Stimulated activated naive CD4-positive, alpha-beta T cell treated with Interleukin-2 at 50 U/mL for 16 hours (primary cell): Measurements from ENCODE around the gene CCNE1.
"Not testable (repeated sequence)": the region's sequence is repeated elsewhere in the genome, so short reads cannot be mapped to it uniquely, and the experiment has no call there.

Experiments used
- DNase-seq: peaks from one replicate; lab custom pipeline; 2025; lab: John Stamatoyannopoulos, UW

The CCNE1 gene

DNA sequence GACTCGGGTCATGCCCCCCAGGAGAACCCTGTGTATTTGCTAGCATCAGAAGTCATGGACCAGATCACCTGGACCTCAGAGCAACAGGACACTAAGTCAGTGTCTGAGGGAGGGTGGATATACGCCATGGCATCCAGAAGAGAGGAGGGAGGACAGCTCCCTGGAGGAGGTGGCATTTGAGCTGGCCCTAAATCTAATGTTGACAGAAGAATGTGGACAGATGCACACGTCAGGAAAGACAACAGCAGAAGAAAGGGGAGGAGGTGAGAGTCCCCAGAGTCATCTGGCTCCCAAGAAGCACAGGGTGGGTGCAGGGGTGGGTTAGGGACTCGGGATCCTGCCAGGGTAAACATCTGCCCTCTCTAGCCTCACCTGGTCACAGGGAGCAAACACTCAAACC is 24.5 kb upstream of the CCNE1 start:
- DNase-seq: no peak

DNA sequence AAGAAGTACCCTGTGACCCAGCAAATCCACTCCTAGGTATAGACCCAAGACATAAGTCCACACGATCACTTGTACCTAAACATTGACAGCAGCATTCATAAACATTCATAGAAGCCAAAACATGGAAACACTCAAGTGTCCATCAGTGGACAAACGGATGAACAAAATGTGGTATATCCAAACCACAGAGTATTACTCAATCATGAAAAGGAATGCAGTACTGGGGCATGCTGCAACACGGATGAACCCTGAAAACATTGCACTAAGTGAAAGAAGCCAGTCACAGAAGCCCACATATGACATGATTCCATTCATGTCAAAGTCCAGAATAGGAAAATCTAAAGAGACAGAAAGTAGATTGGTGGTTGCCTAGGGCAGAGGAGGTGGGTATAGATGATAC is 22.8 kb upstream of the CCNE1 start:
- no peak for DNase-seq

DNA sequence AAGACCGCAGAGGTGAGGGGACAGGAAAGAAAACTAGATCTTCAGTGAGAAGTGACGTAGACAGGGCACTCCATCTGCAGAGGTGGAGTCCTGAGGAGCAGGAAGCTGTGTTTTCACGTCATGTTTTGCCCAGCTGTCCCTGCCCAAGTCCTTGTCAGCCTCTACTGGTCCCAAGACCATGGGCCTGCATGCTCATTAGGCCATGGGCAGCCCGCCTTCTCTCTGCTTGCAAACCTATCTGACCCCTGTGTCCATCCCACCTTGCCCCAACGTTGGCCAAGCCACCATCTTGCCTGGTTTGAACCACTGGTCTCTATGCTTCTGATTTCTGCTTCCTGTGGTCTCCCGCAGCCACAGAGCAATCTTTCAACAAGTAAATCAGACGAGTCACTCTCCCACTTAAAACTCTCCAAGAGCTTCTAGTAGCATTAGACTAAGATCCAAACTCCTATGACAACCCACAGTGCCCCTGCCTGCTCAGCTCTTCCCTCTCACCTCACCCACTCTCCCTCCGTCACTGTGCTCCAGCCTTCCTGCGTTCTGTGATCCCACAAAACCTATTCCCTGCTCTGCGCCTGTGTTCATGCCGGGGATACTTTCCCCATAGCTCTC is 18.6 kb upstream of the CCNE1 start:
- DNase-seq: no peak

DNA sequence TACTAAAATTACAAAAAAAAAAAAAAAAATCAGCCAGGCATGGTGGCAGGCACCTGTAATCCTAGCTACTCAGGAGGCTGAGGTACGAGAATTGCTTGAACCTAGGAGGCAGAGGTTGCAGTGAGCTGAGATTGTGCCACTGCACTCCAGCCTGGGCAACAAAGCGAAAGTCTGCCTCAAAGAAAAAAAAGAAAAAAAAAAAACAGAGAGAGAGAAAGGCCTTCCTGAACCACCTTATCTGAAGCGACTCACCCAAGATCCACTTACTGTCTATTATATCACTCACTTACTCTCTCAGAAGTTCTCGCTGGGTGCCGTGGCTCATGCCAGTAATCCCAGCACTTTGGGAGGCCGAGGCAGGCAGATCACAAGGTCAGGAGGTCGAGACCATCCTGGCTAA is 17.3 kb upstream of the CCNE1 start:
- DNase-seq: not testable (repeated sequence)

DNA sequence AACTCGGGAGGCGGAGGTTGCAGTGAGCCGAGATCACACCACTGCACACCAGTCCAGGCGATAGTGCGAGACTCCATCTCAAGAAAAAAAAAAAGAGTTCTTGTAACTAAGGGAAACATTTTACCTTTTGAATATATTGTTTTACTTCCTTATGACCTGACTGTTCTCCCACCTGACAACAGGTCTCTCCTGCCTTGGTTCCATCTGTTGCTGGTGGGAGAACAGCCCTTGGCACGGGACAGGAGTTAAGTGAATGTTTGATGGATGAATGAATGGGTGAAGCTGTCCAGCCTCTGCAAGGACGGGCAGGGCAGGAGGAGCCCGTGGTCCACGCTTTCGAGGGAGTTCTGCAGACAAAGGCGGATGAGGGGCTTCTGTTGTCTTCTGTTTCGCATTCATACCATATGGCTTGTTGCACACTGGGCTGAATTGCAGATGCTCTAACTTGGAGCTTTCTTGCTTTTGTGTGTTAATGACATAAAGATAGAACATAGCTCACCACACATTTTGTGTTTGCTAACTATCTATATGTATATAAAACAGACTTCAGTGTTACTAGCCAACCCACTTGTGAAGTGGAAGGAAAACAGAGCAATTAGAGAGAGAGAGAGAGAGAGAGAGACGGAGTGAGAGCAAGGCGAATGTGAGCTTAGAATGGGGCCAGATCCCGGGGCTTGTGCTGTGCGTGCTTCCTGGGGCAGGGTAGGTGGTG is 16.2 kb upstream of the CCNE1 start:
- no peak for DNase-seq

DNA sequence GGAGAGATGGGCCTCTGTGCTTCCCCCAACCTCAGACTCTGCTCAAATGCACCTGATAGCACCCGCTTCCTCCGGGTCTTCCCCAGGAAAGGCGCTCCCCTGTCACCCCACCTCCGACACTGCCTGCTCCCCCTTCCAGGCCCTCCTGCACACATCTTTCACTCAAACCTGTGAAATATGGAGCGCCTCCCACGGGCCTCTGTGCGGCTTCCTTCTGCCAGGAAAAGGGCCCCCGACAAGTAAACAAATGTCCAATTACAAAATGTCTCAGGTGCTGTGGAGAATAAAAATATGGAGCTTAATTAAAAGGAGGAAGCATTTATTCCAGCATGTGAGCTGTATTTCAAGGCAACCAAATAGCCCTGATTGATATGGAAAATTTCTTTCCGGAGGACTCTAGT is 15.6 kb upstream of the CCNE1 start:
- no peak for DNase-seq

DNA sequence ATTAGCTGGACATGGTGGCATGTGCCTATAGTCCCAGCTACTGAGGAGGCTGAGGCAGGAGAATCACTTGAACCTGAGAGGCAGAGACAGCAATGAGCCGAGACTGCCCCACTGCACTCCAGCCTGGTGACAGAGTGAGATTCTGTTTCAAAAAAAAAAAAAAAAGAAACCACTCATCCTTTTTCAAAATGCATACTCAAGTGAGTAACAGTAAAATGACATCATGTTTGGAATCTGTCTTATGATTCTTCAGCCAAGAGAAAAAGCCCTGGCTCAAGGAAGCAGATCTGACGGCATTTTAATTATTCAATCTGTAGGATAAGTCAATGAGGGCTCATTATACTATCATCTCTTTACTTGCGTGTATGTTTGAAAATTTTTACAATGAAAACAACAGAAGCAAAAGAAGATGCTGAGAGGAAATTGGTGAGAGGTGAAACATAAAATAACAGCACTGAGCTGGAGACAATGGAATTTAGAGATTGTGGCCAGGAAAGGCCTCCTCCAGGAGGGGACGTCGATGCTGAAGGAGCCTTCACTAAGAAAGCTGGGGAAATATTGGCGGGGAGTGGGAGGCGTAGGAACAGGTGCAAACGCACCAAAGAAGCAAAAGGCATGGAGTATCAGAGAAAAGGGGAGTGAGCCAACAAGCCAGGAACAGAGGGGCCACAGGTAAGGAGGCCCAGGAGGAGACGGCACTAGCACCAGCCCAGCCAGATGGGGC is 12.9 kb upstream of the CCNE1 start:
- no peak for DNase-seq

DNA sequence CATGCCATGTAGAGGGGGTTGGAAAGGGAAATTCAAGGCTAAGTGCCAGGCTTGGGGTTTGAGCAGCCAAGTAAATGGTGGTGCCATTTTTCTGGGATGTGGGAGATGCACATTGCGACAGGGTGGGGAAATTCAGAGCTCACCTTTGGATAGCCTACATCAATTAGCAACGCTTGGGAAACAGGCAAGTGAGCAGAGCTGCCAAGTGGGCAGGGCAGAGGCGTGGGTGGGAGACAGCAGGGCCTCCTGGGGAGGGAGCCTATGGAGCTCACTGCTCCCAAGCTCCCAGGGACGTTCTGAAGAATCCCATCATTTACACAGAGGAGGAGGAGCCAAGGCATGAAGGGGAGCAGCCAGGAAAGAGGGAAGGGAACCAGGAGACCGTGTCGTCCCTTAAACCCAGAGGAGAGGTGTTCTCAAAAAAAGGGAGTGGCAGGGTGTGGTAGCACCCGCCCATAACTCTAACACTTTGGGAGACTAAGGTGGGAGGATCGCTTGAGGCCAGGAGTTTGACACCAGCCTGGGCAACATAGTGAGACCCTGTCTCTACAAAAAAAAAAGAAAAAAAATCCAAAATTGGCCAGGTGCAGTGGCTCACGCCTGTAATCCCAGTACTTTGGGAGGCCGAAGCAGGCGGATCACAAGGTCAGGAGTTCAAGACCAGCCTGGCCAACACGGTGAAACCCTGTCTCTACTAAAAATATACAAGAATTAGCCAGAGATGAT is 11.5 kb upstream of the CCNE1 start:
- no peak for DNase-seq

DNA sequence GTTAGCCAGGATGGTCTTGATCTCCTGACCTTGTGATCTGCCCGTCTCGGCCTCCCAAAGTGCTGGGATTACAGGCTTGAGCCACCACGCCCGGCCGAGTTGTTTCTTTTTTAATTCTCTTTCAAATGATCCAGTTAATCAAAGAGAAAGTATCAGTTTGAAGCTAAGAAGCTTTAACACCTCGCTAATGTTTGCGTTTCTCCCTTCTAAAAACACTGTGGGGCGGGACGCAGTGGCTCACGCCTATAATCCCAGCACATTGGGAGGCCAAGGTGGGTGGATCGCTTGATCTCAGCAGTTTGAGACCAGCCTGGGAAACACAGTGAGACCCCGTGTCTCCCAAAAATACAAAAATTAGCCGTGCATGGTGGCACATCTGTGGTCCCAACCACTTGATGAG is 7.8 kb upstream of the CCNE1 start:
- DNase-seq: not testable (repeated sequence)

DNA sequence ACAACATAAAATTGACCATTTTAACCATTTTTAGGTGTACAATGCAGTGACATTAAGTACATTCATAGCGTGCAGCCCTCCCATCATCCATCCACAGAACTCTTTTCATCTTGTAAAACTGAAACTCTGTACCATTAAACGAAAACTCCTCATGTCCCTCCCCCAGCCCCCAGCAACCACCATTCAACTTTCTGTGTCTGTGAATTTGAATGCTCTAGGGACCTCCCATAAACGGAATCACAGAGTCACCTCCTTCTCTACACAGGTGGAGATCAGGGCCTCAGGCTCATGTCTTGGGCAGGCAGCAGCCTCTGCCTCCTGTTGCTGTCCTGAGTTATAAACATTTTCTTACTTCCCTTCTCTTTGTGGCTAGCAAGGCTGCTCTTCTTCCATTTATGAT is 7.3 kb upstream of the CCNE1 start:
- no peak for DNase-seq

DNA sequence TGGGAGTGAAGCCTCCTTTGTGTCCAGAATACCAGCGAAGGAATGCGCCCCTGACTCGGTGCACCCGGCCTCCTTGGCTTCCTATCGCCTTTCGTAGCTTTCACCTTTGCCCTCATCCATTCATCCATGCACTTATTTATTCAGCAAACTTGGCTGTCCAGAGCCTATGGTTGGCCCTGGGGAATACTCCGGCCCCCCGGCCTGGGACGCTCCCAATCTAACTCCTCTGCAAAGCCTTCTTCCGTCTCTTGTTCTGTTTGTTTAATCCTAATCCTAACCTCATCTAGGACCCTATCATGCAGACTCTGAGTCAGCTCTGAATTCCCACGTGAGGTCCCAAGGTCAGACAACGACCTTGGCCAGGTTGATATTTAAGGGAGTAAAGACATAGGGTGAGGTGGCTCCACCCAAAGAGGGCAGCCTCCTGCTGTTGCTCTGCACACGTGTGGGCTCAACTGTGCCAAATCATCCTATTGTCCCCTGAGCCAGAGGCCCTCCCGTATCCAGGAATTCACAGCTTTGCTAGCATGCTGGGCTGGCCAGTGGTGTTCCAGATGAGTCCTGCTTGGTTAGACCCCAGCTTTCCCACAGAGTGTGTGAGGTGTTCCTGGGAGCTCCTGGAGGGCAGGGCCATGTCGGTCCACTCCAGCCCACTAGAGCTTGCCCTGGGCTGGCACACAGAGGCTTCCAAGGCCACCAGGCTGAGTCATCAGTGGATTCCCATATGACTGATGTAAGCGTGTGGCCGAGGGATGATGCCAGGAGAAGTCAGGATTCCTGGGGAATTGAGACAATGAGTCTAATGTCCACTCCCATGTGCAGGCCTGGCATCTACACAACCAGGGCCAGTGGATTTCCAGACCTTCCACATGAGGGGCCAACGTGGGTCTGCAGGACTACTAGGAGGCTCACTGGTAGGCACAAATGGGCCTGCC is 6.5 kb upstream of the CCNE1 start:
- no peak for DNase-seq

DNA sequence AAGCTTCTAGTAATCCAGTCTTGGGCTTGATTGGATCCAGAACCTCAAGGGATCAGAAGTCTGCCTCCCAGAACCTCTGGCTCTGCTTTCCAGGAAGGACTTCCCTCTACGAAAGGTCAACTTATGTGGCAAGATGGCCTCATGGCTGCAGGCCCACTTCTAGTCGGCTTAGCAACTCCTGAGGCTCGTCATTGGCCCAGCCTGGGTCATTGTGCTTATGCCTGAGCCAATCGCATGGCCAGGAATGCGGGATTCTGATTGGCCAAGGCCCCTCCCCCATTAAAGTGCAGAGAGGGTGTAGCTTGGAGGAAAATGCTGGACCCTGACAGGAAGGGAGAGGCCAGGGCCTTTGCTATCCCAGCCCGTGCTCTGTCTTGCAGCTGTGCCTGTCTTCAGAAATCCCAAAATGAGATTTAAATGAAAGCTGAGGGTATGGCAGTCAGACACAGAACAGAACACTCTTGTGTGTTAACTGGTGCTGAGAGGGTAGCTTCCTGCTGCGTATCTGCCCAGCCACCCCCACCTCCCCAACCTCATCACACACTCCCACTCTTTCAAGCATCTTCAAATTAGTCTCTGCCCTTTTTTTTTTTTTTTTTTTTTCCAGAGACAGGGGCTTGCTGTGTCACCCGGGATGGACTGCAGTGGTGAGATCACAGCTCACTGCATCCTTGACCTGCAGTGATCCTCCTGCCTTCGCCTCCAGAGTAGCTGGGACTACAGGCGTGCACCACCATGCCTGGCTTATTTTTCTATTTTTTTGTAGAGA is 5.5 kb upstream of the CCNE1 start:
- DNase-seq: no peak

DNA sequence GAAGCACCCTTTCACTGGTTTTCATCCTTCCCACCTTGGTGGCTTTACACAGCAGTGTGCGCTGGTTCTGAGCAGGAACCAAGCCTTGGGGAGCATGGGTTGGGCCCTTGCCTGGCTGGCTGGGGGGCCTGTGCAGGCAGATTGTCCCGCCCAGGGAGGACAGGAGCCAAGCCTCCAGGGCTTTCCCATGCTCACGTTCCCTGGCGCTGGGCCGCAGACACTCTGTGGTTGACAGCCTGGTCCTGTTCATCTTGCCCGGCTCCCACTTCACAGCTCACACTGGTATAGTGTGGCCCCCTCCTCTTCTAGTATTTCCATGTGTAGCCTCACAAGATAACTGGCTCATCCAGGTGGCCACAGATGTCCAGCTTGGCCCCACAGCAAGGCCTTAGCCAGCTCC is 4.6 kb upstream of the CCNE1 start:
- DNase-seq: no peak

DNA sequence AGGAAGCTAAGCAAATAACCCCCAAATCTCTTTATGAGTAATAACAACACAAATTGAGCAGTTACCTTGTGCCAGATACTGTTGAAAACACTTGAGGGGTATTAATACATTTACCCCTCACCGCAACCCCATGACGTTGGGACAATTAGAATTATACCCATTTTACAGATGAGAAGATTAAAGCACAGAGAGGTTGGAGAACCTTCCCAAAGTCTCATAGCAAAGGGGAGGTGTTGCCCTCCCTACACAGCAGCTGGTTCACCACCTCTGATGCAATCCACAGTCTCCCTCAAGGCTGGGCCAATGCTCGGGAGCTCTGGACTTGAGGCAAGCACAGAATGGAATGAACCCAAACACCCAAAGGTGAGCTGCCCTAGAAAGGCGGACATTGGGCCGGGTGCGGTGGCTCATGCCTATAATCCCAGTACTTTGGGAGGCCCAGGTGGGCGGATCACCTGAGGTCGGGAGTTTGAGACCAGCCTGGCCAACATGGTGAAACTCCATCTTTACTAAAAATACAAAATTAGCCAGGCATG is 3.9 kb upstream of the CCNE1 start:
- DNase-seq: no peak

DNA sequence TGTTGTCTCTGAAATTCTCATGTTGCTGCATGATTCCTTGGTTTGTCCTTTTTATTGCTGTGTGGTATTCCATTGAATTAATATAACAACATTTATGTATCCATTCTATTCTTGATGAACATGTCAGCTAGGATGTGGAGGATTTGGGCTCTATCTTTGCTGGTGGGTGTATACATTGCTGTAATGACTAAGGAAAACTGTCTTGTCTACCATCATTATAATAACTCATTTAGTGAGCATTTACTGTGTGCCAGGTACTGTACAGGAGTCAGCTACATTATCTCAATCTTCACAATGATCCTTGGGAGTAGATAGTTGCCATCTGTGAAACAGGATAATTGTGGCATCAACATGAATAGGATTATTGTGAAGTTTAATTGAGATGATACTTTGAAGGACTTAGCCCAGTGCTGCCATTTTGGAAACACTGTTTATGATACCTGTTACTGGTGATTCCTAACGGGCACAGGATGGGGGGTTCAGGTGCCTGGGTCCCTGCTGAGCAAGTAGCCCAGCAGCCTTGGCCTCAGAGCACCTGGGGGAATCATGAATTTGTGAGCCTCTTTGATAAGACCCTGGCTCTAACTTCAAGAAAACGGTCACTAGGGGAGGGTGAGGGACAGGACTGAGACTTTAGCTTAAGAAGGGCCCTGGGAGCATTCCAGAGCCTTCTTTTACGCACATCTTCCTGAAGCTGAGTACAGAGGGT is 1.8 kb upstream of the CCNE1 start:
- no peak for DNase-seq

DNA sequence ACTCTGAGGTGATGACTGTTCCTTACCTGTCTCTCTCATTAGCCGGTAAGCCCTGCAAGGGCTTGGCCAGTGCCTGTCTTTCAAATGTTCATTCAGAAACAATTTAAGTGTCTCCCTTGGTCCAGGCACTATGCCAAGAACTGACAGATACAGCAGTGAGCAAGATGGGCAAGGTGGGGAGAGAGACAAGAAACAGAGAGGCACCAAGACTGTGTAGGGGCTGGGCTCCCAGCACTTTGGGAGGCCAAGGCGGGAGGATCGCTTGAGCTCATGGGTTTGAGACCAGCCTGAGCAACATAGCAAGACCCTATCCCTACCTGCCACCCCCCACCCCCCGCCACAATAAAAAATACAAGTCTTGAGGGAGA is 1.3 kb upstream of the CCNE1 start:
- no peak for DNase-seq

DNA sequence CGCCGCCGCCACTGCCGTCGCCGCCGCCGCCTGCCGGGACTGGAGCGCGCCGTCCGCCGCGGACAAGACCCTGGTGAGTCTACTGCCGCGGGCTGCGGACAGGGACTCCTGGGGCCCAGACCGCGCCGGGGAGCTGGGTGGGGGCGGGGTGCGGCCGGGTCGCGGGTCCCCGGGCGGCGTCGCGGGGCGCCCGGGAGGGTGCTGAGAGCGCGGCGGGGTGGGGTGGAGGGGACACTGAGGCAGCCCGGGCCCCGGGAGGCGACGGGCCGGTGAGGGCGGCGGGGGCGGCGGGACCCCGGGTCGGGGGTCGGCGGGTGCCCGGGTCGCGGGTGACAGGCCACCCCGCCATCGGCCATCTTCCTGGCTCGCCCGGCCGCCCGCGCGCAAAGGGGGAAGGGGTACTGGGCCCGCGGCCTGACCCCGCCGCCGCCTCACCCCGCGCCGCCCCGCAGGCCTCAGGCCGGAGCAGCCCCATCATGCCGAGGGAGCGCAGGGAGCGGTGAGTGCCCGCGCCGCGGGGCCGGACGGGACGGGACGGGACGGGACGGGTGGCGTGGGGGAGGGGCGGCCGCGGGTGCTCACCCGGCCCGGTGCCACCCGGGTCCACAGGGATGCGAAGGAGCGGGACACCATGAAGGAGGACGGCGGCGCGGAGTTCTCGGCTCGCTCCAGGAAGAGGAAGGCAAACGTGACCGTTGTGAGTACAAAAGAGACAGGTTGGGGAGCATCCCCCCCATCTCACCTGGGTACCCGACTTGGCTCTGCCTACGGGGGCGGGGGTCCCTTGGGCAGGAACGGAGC is 489 bp downstream of the CCNE1 start:
- no peak for DNase-seq

DNA sequence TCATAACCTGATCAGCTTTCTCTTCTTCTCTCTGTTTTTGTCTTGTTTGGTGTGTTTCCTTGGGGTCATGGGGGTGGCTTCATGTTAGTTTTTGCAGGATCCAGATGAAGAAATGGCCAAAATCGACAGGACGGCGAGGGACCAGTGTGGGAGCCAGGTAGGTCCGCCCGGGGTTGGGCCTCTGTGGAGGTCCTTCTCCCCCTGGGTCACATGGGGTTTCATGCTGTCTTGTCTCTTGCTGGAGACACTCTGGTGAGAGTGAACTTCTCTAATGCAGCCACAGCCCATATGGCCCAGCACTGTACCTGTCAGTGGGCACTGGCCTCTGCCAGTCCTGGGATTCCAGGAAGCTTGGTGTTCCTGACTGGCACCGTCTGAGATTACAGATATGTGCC is 1.1 kb downstream of the CCNE1 start:
- no peak for DNase-seq

DNA sequence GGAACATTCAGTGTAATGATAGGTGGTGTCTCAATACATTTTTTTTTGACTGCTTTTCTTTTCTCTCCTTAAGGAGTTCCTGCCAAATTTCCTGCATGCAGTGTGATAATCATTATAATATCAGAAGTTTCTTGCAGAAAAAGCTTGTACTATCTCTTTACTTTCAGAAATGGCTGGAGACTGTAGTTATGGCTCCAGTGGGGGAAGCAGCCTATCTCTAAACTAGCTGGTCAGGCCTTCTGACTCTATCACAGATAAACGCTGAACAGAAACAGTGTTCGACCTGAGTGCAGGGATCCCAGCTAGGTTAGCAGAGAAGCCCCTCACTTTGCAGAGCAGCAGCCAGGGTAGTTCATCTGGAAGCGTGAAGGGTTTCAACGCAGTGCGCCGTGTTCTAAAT is 1.9 kb downstream of the CCNE1 start:
- DNase-seq: no peak
